Sigmoid colon (tissue), 7 donors: Measurements from ENCODE around the gene TPI1. TPM values are rescaled to one million over a fixed set of nuclear protein-coding genes. Genes with fewer than 3 reads are reported as not detected.

Source experiments
- DNase-seq: peaks from one replicate; pipeline ENCODE4 v3.0.0-alpha.2; 2019
- H3K27ac ChIP-seq, 4 donors: fragments of 200-600 bp; sonication (generic); one replicate each; pipeline ENCODE4 v1.5.1; 2016 to 2019; ENCODE audit warnings: mild to moderate bottlenecking in 1 of 4
- H3K27me3 ChIP-seq, 3 donors: fragments of 200-600 bp; sonication (generic); one replicate each; pipeline ENCODE4 v1.5.1; 2019; ENCODE audit warnings: mild to moderate bottlenecking in 1 of 3
- H3K36me3 ChIP-seq, 4 donors: fragments of 200-600 bp; sonication (generic); one replicate each; pipeline ENCODE4 v1.5.1; 2016 to 2019
- H3K4me1 ChIP-seq, 4 donors: fragments of 200-600 bp; sonication (generic); one replicate each; pipeline ENCODE4 v1.5.1; 2017 to 2019
- H3K4me3 ChIP-seq, 4 donors: fragments of 200-600 bp; sonication (generic); one replicate each; pipeline ENCODE4 v1.5.1; 2017 to 2019; ENCODE audit warnings: mild to moderate bottlenecking in 2 of 4, moderate library complexity in 1 of 4
- H3K9me3 ChIP-seq, 4 donors: fragments of 200-600 bp in 3 of 4; sonication (generic) in 3 of 4; one replicate each; pipeline versions ENCODE4 v1.5.1 to v1.6.1; 2013 to 2019
- EP300 ChIP-seq, 4 donors: sonication (generic); formaldehyde crosslinking; IDR thresholded peaks; one replicate each; pipeline ENCODE4 v1.6.1; 2017; ENCODE audit warnings: antibody characterized with exemption in 4 of 4
- POLR2A ChIP-seq, 2 donors: fragments of 450-650 bp; IDR thresholded peaks; one replicate each; pipeline ENCODE4 v1.6.1; 2016; ENCODE audit warnings: antibody characterized with exemption in 2 of 2, mild to moderate bottlenecking in 2 of 2, moderate library complexity in 2 of 2
- POLR2AphosphoS5 ChIP-seq, 4 donors: sonication (generic); formaldehyde crosslinking; IDR thresholded peaks; one replicate each; pipeline ENCODE4 v1.6.1; 2017; ENCODE audit warnings: antibody characterized with exemption in 4 of 4
- WGBS, 2 donors: extraction: QIAGEN DNeasy Blood & Tissue Kit; methylation state at CpG; one replicate each; pipeline ENCODE4 v1.1.7; 2013; 5-methylcytosine and 5-hydroxymethylcytosine counted together
- intact Hi-C: fragments of 100-400 bp; cut with DNase I; formaldehyde crosslinking; loops from one replicate; pipeline ENCODE4 v1.15.1; 2023
- polyA plus RNA-seq, 3 donors: library from polyadenylated mRNA; stranded (reverse); fragments of 200-250 nt; gene quantifications; one replicate each; pipeline ENCODE4 v1.2.3, GENCODE V29; 2013
- total RNA-seq, 4 donors: library from RNA; depleted of rRNA; stranded (reverse); fragments of >200 nt; gene quantifications; one replicate each; pipeline ENCODE4 v1.1.0, GENCODE V29; 2016
- TF ChIP-seq, protein P1 (sequence below), 4 experiments: fragments of 450-650 bp in 3 of 4; fragments of 200-600 bp in 1 of 4; IDR thresholded peaks; one replicate each; pipeline ENCODE4 v1.5.1; 2016 to 2019; ENCODE audit warnings: antibody characterized with exemption in 4 of 4, mild to moderate bottlenecking in 3 of 4, moderate library complexity in 2 of 4
- donor health status: healthy with polysubstance abuse.
- donor health status: Bipolar disorder and iron deficiency.
- donor health status: healthy.

TPI1 gene
- total and polyA plus RNA-seq, 7 donors, result 194 to 994 (median 345) TPM

GRCh38 chr12:6830999-6831398 is 36.3 kb upstream of the TPI1 start:
- TF ChIP-seq POLR2AphosphoS5 (IDR thresholded peaks at IDR 0.05) (no peak), EP300 (IDR thresholded peaks at IDR 0.05) (no peak), POLR2A (IDR thresholded peaks at IDR 0.05) (no peak)
- TF ChIP-seq, protein P1, sequence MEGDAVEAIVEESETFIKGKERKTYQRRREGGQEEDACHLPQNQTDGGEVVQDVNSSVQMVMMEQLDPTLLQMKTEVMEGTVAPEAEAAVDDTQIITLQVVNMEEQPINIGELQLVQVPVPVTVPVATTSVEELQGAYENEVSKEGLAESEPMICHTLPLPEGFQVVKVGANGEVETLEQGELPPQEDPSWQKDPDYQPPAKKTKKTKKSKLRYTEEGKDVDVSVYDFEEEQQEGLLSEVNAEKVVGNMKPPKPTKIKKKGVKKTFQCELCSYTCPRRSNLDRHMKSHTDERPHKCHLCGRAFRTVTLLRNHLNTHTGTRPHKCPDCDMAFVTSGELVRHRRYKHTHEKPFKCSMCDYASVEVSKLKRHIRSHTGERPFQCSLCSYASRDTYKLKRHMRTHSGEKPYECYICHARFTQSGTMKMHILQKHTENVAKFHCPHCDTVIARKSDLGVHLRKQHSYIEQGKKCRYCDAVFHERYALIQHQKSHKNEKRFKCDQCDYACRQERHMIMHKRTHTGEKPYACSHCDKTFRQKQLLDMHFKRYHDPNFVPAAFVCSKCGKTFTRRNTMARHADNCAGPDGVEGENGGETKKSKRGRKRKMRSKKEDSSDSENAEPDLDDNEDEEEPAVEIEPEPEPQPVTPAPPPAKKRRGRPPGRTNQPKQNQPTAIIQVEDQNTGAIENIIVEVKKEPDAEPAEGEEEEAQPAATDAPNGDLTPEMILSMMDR (IDR thresholded peaks at IDR 0.05), result no peak
- no peak overlapping the region for H3K27ac ChIP-seq
- no peaks in the 10 kb centered on the region for H3K27me3 ChIP-seq
- intact Hi-C loops, result no loop called here
- H3K4me3 ChIP-seq, result no peak overlapping the region
- peaks cover 0 to 34% (median 6%) of the 10 kb centered on the region in 4 donors for H3K36me3 ChIP-seq
- no peak for DNase-seq
- WGBS, 2 donors, result 78 to 93% methylated on average over 6 of the region's 6 CpGs
- peaks cover 3 to 47% (median 28%) of the 10 kb centered on the region in 4 donors for H3K4me1 ChIP-seq
- H3K9me3 ChIP-seq, result no peaks in the 10 kb centered on the region

GRCh38 chr12:6831450-6831995 is 35.8 kb upstream of the TPI1 start:
- H3K27ac ChIP-seq, result no peak overlapping the region
- WGBS, 2 donors, result 81 to 91% methylated on average over 12 of the region's 12 CpGs
- intact Hi-C loops, result no loop called here
- H3K4me3 ChIP-seq, result no peak overlapping the region
- no peaks in the 10 kb centered on the region for H3K9me3 ChIP-seq
- no peaks in the 10 kb centered on the region for H3K27me3 ChIP-seq
- H3K4me1 ChIP-seq, result peaks cover 3 to 46% (median 28%) of the 10 kb centered on the region in 4 donors
- peaks cover 0 to 38% (median 6%) of the 10 kb centered on the region in 4 donors for H3K36me3 ChIP-seq
- TF ChIP-seq, protein P1 (IDR thresholded peaks at IDR 0.05), result no peak
- DNase-seq, result no peak

DNA sequence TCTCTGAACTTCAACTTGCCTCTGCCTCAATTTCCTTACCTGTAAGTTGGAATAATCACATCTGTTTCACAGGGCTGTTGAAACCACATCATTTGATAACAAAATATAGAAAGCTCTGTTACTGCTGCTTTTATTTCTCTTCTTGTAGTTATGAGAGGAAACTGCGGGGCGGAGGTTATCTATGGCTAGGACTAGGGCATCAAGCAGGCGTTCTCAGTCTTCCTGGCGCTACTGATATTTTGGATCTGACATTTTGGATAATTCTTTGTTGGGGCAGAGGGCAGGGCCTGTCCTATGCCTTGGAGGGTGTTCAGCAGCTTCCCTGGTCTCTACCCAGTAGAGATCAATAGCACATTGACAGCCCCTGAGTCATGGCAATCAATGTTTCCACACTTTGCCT is 35.2 kb upstream of the TPI1 start:
- H3K27me3 ChIP-seq, result no peaks in the 10 kb centered on the region
- no peak overlapping the region for H3K27ac ChIP-seq
- no peak overlapping the region for H3K4me3 ChIP-seq
- no peak for DNase-seq
- intact Hi-C loops, result no loop called here
- peaks cover 3 to 40% (median 24%) of the 10 kb centered on the region in 4 donors for H3K4me1 ChIP-seq
- TF ChIP-seq POLR2AphosphoS5 (IDR thresholded peaks at IDR 0.05) (no peak), POLR2A (IDR thresholded peaks at IDR 0.05) (no peak), EP300 (IDR thresholded peaks at IDR 0.05) (no peak)
- TF ChIP-seq, protein P1 (IDR thresholded peaks at IDR 0.05), result no peak
- peaks cover 0 to 44% (median 7%) of the 10 kb centered on the region in 4 donors for H3K36me3 ChIP-seq
- H3K9me3 ChIP-seq, result no peaks in the 10 kb centered on the region
- 89 to 90% methylated on average over 4 of the region's 4 CpGs for WGBS, 2 donors

- WGBS, 2 donors, result 83 to 87% methylated on average over 6 of the region's 6 CpGs
- Histone ChIP-seq H3K4me3 (no peak overlapping the region), H3K27me3 (no peaks in the 10 kb centered on the region), H3K9me3 (no peaks in the 10 kb centered on the region), H3K4me1 (peaks cover 3 to 28% (median 13%) of the 10 kb centered on the region in 4 donors), H3K36me3 (peaks cover 0 to 56% (median 9%) of the 10 kb centered on the region in 4 donors), H3K27ac (peak overlapping the region in 1 of 4 donors; percentile 58)
- TF ChIP-seq POLR2AphosphoS5 (IDR thresholded peaks at IDR 0.05) (no peak), POLR2A (IDR thresholded peaks at IDR 0.05) (no peak), EP300 (IDR thresholded peaks at IDR 0.05) (no peak)
- TF ChIP-seq, protein P1 (IDR thresholded peaks at IDR 0.05), result no peak
- intact Hi-C loops, result no loop called here
- DNase-seq, result no peak
These were observed 34.0 kb upstream of the TPI1 start for GRCh38 chr12:6833189-6833890.
